K562 (cell line): ENCODE data around the gene APOB. TPM values are rescaled to one million over a fixed set of nuclear protein-coding genes. Genes with fewer than 3 reads are reported as not detected.

Experiments
- ATAC-seq: fragments of 200-7000 bp; cut with Tn5 transposase; 3 replicates; pipeline ENCODE4 v1.9.1; 2020; ENCODE audit warnings: moderate library complexity
- BruUV-seq: library from RNA; stranded (reverse); fragments of 400-500 nt; replicated peaks from 2 replicates; lab custom pipeline; 2021; lab: Mats Ljungman, UMichigan
- CTCF ChIA-PET: fragments of 300-600 bp; formaldehyde crosslinking; extraction: SDS; loops from one replicate; lab custom pipeline; 2021; ENCODE audit warnings: low intra/inter-chr PET ratio; lab: Yijun Ruan, JAX
- POLR2A ChIA-PET: fragments of 300-600, 350-650 bp; sonication (Branson Sonifier 250); formaldehyde crosslinking; extraction: SDS; loops from one replicate; lab custom pipeline; 2021; ENCODE audit warnings: antibody characterized with exemption, inconsistent platforms; lab: Yijun Ruan, JAX
- DNase-seq, 4 experiments: peaks; one replicate each; pipeline versions ENCODE4 v3.0.0 to v3.0.0-alpha.2; 2011 to 2018; ENCODE audit warnings: low spot score in 3 of 4, mixed read lengths in 3 of 4; ENCODE audit errors: extremely low read depth in 1 of 4
- FAIRE-seq: peaks from 2 replicates; lab custom pipeline; 2011; peaks lifted over from hg19 to GRCh38; lab: Jason Lieb, UNC
- H2AFZ ChIP-seq: 2 replicates; pipeline ENCODE4 v1.6.0; 2011; ENCODE audit warnings: low read depth, low read length, control low read depth, inconsistent platforms
- H3K27ac ChIP-seq: fragments of 200-600 bp; 3 replicates; pipeline ENCODE4 v1.8.0; 2011; ENCODE audit warnings: low read depth, mild to moderate bottlenecking, control low read depth, inconsistent platforms, low read length, moderate library complexity, mixed read lengths; ENCODE audit errors: extremely low read depth
- H3K27me3 ChIP-seq, 2 experiments: fragments of 300-600 bp in 1 of 2; 2 replicates in 1 of 2; 3 replicates in 1 of 2; pipeline versions ENCODE4 v1.6.0 to v1.8.0; 2011; ENCODE audit warnings: inconsistent platforms in 2 of 2, low read length in 2 of 2, mild to moderate bottlenecking in 1 of 2, mixed read lengths in 1 of 2, moderate library complexity in 1 of 2; ENCODE audit not compliant: control insufficient read depth in 2 of 2, insufficient read depth in 2 of 2
- H3K36me3 ChIP-seq: fragments of 300-600 bp; 3 replicates; pipeline ENCODE4 v1.8.0; 2011; ENCODE audit warnings: mild to moderate bottlenecking, low read length, inconsistent platforms; ENCODE audit not compliant: control insufficient read depth, insufficient read depth
- H3K4me1 ChIP-seq, 2 experiments: fragments of 200-600 bp in 1 of 2; replicated peaks in 1 of 2; 2 replicates in 1 of 2; 3 replicates in 1 of 2; pipeline versions ENCODE4 v1.5.1 to v1.8.0; 2011; ENCODE audit warnings: inconsistent platforms in 2 of 2, low read length in 2 of 2, mild to moderate bottlenecking in 1 of 2, mixed read lengths in 1 of 2, moderate library complexity in 1 of 2; ENCODE audit not compliant: control insufficient read depth in 2 of 2, insufficient read depth in 2 of 2
- H3K4me2 ChIP-seq: 2 replicates; pipeline ENCODE4 v1.6.1; 2011; ENCODE audit warnings: low read length, control low read depth, inconsistent platforms, mixed read lengths; ENCODE audit not compliant: insufficient read depth
- H3K4me3 ChIP-seq: fragments of 200-600 bp; sonication (generic), shearing (Covaris generic); 2 replicates; pipeline ENCODE4 v1.5.1; 2016; ENCODE audit warnings: control low read depth, inconsistent platforms
- H3K79me2 ChIP-seq: fragments of 200-600 bp; 3 replicates; pipeline ENCODE4 v1.8.0; 2011; ENCODE audit warnings: low read length, inconsistent platforms; ENCODE audit not compliant: control insufficient read depth, insufficient read depth
- H3K9ac ChIP-seq, 2 experiments: 2 replicates each; pipeline versions ENCODE4 v1.6.0 to v1.6.1; 2011; ENCODE audit warnings: low read depth in 2 of 2, low read length in 2 of 2, control low read depth in 1 of 2, inconsistent platforms in 1 of 2, mild to moderate bottlenecking in 1 of 2, mixed read lengths in 1 of 2; ENCODE audit not compliant: insufficient read depth in 1 of 2
- H3K9me1 ChIP-seq: one replicate; pipeline ENCODE4 v1.6.0; 2011; ENCODE audit warnings: inconsistent platforms, mild to moderate bottlenecking, low read length, moderate library complexity; ENCODE audit not compliant: control insufficient read depth, insufficient read depth
- H3K9me3 ChIP-seq: replicated peaks from 2 replicates; pipeline ENCODE4 v1.5.1; 2011; ENCODE audit warnings: low read depth, low read length, inconsistent platforms; ENCODE audit not compliant: control insufficient read depth, insufficient read depth
- H4K20me1 ChIP-seq: replicated peaks from 2 replicates; pipeline ENCODE4 v1.6.1; 2011; ENCODE audit warnings: low read length, inconsistent platforms, mixed read lengths; ENCODE audit not compliant: control insufficient read depth, insufficient read depth
- CEBPB ChIP-seq: fragments of 450-650 bp; IDR thresholded peaks from 2 replicates; pipeline ENCODE4 v1.6.1; 2016; ENCODE audit warnings: missing genetic modification characterization, missing compliant biosample characterization
- TBP ChIP-seq: optimal IDR thresholded peaks from 2 replicates; pipeline ENCODE3; 2011; ENCODE audit warnings: low read depth, low read length, improper control_type of control experiment
- TRIM24 ChIP-seq, 2 experiments: fragments of 450-650 bp; IDR thresholded peaks; 2 replicates each; pipeline ENCODE4 v1.6.1; 2016
- WGBS: fragments of 100-300 bp; shearing (Covaris generic); methylation state at CpG from one replicate; pipeline ENCODE4 v1.1.6; 2016; ENCODE audit warnings: low coverage, mixed read lengths; ENCODE audit not compliant: insufficient coverage; ENCODE audit errors: missing lambda C conversion rate; 5-methylcytosine and 5-hydroxymethylcytosine counted together
- in situ Hi-C: fragments of 300-500 bp; cut with MboI; formaldehyde crosslinking; loops from 4 replicates; pipeline ENCODE4 v1.15.0; 2018; ENCODE audit warnings: inconsistent platforms, mixed read lengths
- intact Hi-C: fragments of 100-400 bp; cut with micrococcal nuclease; formaldehyde crosslinking; loops from 2 replicates; pipeline ENCODE4 v1.14.2; 2022
- polyA plus RNA-seq, 8 experiments: library from polyadenylated mRNA; depleted of rRNA in 4 of 8; stranded (reverse) in 5 of 8; unstranded in 3 of 8; fragments of >200 nt; fragmentation: Nextera tagmentation in 2 of 8; fragmentation: Illumina TruSeq in 1 of 8; extraction: Ambion mirVana in 2 of 8; extraction: Trizol in 1 of 8; gene quantifications; 2 replicates each; pipeline versions ENCODE4 v1.2.1 to v1.2.3, GENCODE V29; 2011 to 2014; ENCODE audit warnings: inconsistent platforms in 1 of 8, missing spikeins in 1 of 8
- total RNA-seq, 7 experiments: library from RNA; depleted of rRNA in 6 of 7; stranded (reverse); fragments of >200 nt in 6 of 7; fragmentation: Illumina TruSeq in 2 of 7; extraction: Trizol in 2 of 7; gene quantifications; 2 replicates each; pipeline versions ENCODE4 v1.2.1 to v1.2.3, GENCODE V29; 2011 to 2021; ENCODE audit warnings: low replicate concordance in 1 of 7
- TF ChIP-seq, protein P1 (sequence below): fragments of 200-800 bp; sonication (Bioruptor generic); IDR thresholded peaks from 2 replicates; pipeline ENCODE4 v1.6.1; 2017; ENCODE audit warnings: missing genetic modification characterization, missing compliant biosample characterization
- TF ChIP-seq, protein P2 (sequence below): sonication (generic); formaldehyde crosslinking; IDR thresholded peaks from 2 replicates; pipeline ENCODE4 v1.8.0; 2022; ENCODE audit warnings: missing genetic modification reagents, mild to moderate bottlenecking, borderline replicate concordance

Gene APOB
- total and polyA plus RNA-seq, 9 of the 15 experiments (the other 6 are each of a cell fraction or from before 2014, with no cell fraction given): 0.73 TPM; not detected in 8

DNA sequence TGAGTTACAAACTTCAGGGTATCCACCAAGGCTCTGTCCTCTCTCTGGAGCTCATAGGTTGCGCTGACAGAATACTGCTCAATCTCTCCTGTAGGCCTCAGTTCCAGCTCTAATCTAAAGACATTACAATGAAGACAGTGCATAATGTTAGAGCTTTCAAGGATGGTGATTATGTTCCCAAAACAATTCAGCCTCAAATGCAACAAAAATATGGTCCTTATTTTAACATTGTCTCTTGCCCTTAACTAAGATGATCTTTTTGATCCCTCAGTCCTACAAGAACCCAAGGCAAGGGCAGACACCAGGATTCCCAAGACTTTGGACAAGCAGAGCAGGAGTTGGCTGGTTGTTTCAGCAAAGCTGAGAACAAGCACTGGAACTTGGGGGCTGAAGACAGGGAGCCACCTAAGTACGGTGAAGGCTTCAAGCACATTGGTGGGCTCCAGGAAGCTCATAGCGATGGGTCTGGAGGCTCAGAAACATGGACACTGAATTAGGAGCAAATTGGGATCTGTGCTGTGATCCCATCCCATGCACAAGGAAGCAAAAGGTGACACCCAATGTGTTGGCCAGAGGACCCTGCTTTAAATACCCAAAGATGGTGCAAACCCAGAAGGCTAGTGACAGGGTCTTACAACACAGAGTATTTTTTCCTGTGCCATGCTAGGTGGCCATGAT, 24.7 kb downstream of the APOB start:
- Histone ChIP-seq H2AFZ (no peak overlapping the region), H3K9me3 (no peaks in the 10 kb centered on the region), H3K4me1 (no peaks in the 10 kb centered on the region), H3K27me3 (no peaks in the 10 kb centered on the region), H3K9ac (no peak overlapping the region), H3K36me3 (no peaks in the 10 kb centered on the region), H3K79me2 (no peaks in the 10 kb centered on the region), H3K4me2 (no peak overlapping the region), H3K27ac (no peak overlapping the region), H4K20me1 (no peaks in the 10 kb centered on the region), H3K9me1 (no peaks in the 10 kb centered on the region), H3K4me3 (no peak overlapping the region)
- ChIA-PET CTCF (no interaction called here), POLR2A (interaction anchor here (0.6 kb wide), 1 partner anchor 799 kb away, joined by 3 read pairs; no protein-coding TSS in a partner anchor)
- 0% methylated on average over 3 of the region's 3 CpGs for WGBS
- no peak for DNase-seq
- no TSS peak for BruUV-seq
- FAIRE-seq: no peak
- in situ Hi-C loops: no loop called here
- TF ChIP-seq TRIM24 (IDR thresholded peaks at IDR 0.05): no peak
- TF ChIP-seq, protein P1, sequence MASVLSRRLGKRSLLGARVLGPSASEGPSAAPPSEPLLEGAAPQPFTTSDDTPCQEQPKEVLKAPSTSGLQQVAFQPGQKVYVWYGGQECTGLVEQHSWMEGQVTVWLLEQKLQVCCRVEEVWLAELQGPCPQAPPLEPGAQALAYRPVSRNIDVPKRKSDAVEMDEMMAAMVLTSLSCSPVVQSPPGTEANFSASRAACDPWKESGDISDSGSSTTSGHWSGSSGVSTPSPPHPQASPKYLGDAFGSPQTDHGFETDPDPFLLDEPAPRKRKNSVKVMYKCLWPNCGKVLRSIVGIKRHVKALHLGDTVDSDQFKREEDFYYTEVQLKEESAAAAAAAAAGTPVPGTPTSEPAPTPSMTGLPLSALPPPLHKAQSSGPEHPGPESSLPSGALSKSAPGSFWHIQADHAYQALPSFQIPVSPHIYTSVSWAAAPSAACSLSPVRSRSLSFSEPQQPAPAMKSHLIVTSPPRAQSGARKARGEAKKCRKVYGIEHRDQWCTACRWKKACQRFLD (CRISPR knock-in tag): no peak
- TF ChIP-seq CEBPB: no peak
- no peak for TF ChIP-seq TBP
- TF ChIP-seq, protein P2, sequence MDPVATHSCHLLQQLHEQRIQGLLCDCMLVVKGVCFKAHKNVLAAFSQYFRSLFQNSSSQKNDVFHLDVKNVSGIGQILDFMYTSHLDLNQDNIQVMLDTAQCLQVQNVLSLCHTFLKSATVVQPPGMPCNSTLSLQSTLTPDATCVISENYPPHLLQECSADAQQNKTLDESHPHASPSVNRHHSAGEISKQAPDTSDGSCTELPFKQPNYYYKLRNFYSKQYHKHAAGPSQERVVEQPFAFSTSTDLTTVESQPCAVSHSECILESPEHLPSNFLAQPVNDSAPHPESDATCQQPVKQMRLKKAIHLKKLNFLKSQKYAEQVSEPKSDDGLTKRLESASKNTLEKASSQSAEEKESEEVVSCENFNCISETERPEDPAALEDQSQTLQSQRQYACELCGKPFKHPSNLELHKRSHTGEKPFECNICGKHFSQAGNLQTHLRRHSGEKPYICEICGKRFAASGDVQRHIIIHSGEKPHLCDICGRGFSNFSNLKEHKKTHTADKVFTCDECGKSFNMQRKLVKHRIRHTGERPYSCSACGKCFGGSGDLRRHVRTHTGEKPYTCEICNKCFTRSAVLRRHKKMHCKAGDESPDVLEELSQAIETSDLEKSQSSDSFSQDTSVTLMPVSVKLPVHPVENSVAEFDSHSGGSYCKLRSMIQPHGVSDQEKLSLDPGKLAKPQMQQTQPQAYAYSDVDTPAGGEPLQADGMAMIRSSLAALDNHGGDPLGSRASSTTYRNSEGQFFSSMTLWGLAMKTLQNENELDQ: no peak
- no peak for ATAC-seq
- intact Hi-C loops: no loop called here
